SKM-1 treated with dmso at 0.1 percent for 144 hours (cell line): ENCODE results near the gene FAM219A.

Experiments
- DNase-seq: peaks from one replicate; lab custom pipeline; 2025; ENCODE audit not compliant: unreplicated experiment; lab: John Stamatoyannopoulos, UW

FAM219A gene, protein sequence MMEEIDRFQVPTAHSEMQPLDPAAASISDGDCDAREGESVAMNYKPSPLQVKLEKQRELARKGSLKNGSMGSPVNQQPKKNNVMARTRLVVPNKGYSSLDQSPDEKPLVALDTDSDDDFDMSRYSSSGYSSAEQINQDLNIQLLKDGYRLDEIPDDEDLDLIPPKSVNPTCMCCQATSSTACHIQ

DNA sequence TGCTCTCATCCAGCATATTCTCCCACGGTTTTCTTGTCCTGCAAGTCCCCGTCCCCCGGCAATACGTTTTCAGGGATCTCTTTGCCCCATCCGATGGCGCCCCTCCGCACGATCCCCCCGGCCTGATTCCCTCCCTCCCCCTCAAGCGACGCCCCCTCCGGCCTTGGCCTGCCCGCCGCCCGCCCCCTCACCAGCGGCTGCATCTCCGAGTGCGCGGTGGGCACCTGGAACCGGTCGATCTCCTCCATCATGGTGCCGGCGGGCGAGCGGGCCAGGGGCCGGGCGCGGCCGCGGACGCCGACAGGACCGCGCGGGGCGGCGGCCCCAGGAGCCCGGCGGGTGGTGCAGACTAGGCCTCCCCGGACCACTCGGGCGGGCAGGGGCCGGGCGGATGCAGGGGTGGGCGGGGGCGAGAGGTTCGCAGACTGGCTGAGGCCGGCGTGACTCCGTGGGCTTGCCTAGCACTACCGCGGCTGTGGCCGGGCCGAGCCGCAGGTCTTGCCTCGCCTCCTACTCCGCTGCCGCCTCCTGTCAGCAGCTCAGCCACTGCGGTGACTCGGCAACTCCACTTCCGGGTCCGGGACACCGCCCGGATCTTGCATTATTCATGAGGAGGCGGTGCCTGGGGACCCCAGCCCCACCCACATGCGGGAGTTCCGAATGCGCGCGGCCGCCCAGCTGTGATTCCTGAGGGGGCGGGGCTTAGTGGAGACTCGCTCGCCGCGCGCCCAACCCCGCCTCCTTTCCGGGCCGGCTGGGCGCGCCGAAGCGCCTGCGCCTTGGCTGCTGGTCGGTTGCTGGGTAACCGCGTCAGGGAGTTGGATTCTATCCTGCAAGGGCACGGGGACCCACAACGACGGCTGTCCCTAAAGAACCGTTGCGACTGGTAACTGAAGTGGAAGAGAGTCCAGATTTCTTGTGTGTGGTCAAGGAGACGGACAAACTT is at the start of gene FAM219A, which contains the start of gene DNAI1:
FAM219A (minus strand) TSS at position 558 of the 946 bp plus-strand sequence; CDS start at position 251, 307 bp downstream.
DNAI1 (plus strand) TSS at position 793 of the 946 bp plus-strand sequence. CDS start 201 bp downstream, outside the sequence.
- peak; percentile 96 for DNase-seq

DNA sequence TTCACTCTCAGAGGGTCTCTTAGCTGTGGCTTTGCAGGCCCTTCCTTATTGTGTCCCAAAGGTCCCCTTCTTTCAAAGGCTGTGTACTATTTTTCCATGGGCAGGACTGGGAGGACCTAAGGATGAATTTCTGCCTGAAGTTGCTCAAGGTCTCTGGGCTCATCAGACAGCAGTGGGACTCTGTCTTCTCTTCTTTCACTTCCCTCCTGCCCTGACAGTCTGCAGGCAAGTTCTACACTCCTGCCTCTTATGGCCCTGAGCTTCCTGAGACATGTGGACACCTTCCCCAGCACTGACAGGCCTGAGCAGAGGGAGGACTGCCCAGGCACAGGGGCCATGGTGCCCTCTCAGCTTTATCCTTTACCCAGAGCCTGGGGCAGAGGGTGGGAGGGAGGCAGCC is 49.6 kb upstream of the FAM219A start:
- no peak for DNase-seq

DNA sequence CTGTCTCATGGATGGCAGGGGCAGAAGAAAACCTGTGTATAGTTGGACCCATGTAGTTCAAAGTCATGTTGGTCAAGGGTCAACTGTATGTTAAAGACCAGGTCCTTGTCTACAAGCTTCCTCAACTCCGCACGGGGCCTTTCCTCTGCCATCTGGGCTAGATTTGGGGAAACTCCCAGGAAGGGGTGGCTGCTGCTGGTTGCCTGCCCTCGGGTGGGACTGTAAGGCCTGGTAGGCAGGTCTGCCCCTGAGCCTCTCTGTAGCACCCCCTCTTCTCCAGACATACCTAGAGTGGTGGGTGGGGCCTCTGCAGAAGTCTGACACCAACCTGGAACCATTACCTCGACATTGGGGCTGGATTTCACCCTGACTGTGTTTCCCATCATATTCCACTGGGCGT is 49.2 kb upstream of the FAM219A start:
- DNase-seq, result no peak

DNA sequence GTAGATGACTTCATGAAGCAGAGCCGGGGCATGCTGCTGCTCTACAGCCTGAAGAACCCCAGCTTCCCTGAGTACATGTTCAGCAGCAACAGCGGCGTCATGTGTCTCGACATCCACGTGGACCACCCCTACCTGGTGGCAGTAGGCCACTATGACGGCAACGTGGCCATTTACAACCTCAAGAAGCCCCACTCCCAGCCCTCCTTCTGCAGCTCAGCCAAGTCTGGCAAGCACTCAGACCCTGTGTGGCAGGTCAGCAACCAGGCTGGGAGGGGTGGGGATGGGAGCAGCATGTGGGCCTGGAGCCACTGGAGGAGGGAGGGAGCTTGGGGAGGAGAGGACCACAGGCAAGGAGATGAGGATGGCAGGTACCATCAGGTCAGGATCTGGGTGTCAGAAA is 48.3 kb upstream of the FAM219A start:
- DNase-seq, result no peak

DNA sequence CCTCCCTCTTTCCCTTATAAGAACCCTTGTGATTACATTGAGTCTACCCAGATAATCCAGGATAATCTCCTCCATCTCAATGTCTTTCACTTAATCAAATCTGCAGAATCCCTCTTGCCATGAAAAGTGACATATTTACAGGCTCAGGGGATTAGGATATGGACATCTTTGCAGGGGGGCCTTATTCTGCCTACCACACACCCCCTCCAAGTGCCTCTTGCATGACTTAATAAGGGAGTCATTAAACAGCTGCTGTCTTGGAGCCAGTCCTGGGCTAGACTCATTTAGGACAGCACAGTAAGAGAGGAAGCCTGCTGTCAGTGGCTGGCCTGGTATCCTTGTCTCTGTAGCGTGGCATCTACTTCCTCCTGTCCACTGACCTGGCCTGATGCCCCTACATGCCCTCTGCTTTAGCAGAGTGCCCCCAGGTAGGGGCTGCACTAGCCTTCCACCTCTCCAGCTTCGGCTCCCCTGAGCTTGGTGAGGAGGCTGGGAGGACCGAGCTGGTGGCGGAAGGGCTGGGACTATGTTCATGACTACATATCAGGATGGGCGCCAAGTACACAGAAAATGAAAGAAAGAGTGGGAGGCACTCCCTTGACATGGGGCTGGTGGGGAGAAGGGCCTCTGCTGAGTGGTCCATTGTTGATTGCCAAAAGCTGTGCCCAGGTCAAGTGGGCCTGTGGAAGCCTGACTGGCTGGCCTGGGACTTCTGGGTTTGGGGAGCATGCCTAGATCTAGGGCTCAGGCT is 47.2 kb upstream of the FAM219A start:
- no peak for DNase-seq

DNA sequence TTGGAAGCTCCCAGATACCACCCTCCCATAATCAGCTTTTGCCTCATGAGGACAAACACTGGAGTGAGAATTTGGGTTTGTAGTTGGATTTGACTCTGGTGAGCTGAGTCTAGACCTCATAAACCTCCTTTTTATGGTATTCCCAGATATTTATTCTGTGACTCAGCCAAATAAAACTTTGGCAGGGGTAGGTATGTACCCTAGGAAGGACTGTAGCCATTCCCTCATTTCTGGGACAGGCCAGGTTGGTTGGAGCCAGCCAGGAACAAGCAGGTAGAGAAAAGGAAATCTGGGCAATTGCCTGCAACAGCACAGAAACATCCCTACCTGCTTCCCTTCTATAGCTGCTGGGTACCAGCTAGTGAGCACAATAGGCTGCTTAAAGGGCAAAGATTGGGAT is 45.0 kb upstream of the FAM219A start:
- DNase-seq, result no peak

DNA sequence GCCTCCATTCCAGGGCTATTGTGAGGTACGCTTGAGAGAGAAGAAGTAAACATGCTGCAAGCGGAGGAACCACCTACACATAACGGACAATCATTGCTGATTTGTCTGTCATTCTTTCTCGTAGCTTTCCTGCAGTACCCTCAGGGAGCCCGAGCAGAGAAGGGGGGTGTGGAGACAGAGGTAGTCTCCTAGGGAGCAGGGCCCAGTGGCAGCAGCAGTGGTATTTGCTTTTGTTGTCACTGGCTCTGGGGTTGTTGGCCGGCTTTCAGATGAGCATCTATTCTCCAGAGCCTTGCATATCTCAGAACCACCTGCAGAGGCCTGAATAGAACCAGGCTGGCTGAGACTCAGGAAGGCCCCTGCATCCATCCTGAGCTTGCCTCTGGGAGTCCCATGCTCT is 44.5 kb upstream of the FAM219A start:
- no peak for DNase-seq

DNA sequence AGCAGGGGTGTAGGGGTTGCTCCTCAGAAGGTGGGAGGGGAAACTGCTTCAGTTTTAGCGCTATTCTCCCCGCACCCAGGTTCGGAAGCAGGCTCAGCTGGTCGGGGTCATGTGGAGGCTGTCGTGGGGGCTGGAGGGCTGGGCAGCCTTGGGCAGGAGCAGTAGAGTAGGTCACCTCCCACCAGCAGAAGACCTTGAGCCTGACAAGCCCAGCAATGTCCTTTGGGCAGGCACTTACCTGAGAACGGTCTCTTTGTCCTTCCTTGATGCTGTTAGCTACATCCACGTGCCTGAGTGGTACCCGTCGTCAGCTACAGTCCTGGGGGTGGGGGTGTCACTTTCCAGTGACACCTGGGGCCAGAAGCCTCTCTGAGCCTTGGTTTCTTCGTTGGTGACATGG is 44.1 kb upstream of the FAM219A start:
- DNase-seq, result no peak

DNA sequence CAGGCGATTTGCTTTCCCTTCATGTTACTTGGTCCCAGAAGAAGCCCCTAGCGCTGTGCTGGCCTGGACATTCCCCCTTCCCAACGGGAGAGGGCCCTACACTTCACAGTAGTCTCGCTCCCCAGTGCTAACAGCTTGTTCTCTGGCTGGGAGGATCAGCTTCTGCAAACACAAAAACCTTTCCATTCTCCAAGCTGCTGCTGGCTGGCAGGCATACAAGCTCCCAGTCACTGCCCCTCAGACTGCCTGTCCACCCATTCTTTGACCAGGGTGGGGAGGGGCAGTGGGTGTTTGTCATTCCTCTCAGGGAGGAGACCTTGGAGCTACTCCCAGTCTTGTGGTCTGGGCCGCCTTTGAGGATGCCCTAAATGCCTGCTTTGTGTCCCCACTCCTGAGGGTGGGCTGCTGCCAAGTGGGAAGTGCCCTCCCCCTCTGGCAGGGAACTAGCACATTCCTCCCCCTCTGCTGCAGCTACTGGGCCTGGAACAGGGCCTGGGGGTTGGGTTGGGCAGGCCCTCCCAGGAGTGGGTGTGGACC is 43.6 kb upstream of the FAM219A start:
- no peak for DNase-seq

DNA sequence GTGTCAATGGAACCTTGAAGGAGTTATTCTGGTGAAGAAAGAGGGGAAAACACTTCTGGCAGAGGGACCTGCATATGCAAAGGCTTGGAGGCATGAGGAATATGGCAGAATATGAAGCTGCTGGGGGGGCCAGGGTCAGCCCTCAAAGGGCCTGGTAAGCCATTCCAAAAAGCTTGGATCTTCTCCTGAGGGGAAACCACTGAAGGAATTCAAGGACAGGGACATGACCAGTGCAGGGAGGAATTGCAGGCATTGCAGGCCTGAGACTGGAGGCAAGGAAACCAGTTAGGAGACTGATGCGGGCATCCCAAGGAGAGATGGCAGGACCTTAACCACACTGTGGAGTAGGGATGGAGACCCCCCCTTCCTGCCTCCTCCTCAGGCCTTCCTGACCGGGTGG is 43.0 kb upstream of the FAM219A start:
- DNase-seq, result no peak

DNA sequence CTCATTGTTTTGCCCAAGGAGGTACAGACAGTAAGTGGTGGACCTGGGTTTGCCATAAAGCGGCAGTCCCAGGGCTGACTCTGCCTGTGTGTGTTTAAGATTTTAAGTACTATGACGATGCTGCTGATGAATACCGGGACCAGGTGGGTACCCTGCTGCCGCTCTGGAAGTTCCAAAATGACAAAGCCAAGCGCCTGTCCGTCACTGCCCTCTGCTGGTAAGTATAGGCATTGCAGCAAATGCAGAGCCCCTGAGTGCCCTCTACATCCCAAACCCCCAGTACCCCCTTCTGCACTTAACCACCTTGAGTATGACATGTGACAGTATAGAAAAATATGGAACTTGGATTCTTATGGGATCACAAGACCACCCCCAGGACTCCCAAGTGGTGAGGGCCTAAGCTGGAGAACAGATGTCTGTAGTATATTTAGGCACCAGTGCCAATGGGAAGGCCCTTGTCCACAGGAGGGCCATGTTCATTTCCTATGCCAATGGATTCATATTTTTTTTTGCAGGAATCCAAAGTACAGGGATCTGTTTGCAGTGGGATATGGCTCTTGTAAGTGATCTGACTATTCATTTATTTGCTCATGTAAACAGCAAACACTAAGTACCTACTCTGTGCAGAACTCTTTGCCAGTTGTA is 42.4 kb upstream of the FAM219A start:
- DNase-seq, result peak; percentile 34

DNA sequence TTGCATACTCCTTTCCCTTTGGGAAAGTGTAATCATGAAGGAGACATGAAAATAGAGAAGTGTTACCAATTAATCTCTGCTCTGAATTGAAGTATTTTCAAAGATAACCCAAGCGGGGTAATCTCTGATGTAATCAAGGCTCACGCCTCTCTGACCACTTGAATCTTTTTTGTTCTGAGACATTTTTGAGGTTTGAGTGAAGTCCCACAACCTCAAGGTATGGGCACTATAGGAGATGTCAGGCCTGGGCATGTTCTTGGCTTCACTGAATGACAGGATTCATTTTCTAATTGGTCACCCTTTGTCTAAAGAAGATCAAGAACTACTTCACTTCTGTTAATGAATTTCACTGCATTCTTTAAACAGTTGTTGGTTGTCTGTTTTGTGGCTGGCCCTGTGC is 40.7 kb upstream of the FAM219A start:
- DNase-seq, result no peak

DNA sequence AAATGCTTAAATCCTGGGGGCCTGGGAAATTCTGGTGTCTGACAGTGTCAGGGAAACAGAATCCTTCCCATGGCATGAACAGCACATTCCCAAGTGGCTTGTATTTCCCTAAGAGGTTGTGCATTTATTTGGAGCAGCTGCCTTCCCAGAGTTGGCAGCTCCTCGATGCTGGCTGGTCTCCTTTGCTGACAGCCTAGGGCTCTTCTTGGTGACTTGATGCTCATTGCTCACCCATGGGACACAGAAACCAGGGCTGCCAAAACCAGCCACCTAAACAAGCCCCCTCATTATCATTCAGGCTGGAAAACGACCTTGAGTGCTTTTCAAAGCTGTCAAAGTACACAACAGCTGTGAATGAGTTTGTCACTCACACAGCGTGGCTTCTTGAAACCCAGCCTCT is 40.2 kb upstream of the FAM219A start:
- DNase-seq, result no peak

DNA sequence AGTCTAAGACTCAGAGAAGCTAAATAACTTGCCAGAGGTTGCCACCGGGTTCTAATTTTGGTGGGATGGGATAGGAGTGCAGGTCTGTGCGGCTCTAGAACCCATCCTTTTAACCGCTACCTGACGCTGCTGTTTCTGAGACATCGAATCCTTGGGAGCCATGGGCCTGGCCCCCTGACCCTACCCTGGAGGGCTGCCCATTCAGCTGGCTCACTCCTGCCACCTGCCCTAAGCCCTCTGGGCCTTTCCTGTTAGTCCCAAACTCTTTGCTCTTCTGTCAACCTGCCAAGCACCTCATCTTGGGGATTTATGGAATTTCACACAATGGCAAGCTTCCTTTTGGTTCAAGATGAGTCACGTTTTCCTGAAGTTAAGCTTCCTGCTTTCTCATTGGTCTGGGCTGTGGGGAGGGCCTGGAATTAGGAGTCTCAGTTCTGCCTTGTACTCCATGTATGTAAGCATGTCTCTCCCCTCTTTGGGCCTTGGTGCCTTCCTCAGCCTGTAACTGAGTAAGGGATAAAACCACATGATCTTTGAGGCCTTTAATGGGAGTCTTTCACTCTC is 37.9 kb upstream of the FAM219A start:
- DNase-seq, result no peak

DNA sequence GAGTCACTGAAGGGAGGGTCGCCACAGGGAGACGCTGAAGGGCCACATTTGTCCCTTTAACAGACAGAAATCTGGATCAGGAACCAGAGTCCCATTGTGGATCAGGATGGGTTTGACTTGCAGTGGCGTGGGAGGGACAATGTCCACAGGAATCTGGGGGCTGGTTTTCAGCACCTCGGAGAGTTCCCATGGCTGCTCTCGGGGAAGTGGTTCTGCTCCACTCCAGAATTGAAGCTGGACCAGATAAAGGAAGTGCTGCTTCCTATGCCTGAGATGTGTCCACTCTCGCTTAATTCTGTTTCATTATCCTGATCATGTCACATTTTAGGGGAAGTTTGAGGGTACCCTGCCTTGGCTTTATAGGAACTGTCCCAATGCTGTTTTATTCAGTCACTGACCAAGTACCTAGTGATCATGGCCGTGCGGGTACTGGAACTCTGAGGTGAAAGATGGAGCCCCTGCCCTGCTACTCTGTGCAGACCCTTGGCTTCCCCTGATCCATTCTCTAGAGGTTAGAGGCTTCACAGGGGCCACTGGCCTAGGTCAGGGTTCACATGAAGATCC is 35.7 kb upstream of the FAM219A start:
- DNase-seq, result no peak

DNA sequence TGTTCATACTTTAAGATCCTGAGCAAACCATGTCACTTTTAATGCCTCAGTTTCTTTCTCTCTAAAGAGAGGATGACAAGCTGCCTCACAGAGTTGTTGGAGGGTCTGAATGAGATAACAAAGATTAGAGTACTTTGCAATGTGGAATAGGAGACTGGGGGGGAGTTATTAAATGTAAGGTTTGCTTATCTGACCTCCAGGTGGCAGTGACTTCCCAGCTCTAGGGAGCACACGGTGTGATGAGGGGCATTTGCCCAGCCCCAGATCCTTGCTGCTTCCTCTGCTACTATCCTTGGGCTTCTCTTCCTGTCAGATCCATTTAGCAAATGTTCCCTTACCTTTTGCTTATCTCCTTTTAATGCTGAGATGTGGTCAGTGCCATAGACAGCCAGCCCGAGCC is 33.7 kb upstream of the FAM219A start:
- DNase-seq, result no peak

DNA sequence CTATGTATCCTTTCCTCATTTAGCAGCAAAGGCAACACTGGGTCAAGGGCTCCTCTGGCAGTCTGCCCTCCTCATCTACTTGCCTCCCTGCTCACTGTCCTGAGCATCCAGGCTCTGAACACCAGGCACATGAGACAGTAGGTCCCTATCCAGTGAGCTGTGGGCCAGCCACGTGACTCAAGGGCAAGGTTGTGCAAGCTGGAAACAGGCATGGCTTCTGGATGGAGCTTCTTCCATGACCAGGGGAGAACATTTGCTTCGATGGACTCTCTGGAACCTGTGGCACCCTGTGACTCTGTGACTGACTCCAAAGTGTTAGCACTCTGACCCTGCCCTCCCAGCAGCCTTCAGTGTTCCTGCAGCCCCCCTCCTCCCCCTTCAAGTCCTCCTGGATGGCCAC is 33.2 kb upstream of the FAM219A start:
- DNase-seq, result no peak

DNA sequence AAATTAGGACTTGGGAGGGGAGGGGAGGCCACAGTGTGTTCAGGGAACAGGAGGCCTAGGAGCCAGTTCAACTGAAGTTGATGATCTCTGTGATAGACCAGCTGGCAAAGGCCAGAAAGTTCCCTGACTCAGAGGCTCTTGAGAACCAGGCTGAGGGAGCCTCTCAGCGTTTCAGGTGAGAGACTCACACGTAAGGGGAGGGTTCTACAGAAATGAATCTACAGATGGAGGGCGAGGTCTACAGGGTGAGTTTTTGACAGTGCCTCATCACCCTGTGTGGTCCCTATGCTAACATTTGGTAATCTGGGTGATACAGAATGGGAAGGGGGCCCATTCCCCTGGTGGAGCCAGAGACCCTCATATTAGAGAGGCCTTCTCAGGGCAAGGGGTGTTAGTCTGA is 32.4 kb upstream of the FAM219A start:
- DNase-seq, result no peak

DNA sequence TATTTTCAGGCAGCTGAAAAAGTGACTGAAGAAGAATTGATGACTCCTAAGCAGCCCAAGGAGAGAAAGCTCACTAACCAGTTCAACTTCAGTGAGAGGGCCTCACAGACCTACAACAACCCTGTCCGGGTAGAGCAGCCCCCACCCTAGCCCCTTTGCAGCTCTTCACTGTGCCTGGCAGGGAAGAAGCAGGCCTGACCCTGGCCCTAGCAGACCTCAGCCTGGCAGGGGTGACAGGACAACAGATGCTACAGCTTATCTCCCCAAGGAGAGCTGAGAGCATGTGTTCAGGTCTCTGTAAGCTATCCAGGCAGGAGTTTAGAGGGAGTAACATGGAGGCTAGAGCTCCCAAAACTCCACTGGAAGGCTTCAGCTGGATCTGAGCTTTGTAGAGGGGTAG is 32.0 kb upstream of the FAM219A start:
- no peak for DNase-seq

DNA sequence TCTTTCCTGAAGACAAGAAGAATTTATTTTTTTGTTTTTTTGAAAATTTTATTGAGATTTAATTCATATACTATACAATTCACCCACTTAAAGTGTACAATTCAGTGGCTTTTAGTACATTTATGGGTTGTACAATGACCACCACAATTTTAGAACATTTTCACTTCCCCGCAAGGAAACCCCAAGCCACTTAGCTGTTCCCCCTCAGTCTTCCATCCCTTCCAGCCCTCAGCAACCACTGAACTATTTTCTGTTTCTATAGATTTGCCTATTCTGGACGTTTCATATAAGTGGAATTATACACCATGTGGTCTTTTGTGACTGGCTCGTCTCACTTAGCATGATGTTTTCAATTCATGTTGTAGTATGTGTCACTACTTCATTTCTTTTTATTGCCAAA is 28.2 kb upstream of the FAM219A start:
- no peak for DNase-seq
